HG02588 (cell line): Measurements from ENCODE around the gene PSMD2.
"Not testable (repeated sequence)": the region's sequence is repeated elsewhere in the genome, so short reads cannot be mapped to it uniquely, and the experiment has no call there.

Source experiments
- ATAC-seq: cut with Tn5 transposase; IDR thresholded peaks from one replicate; pipeline ENCODE4 v1.9.1; 2021; ENCODE audit warnings: mild to moderate bottlenecking, moderate library complexity; ENCODE audit not compliant: unreplicated experiment

Gene PSMD2

DNA sequence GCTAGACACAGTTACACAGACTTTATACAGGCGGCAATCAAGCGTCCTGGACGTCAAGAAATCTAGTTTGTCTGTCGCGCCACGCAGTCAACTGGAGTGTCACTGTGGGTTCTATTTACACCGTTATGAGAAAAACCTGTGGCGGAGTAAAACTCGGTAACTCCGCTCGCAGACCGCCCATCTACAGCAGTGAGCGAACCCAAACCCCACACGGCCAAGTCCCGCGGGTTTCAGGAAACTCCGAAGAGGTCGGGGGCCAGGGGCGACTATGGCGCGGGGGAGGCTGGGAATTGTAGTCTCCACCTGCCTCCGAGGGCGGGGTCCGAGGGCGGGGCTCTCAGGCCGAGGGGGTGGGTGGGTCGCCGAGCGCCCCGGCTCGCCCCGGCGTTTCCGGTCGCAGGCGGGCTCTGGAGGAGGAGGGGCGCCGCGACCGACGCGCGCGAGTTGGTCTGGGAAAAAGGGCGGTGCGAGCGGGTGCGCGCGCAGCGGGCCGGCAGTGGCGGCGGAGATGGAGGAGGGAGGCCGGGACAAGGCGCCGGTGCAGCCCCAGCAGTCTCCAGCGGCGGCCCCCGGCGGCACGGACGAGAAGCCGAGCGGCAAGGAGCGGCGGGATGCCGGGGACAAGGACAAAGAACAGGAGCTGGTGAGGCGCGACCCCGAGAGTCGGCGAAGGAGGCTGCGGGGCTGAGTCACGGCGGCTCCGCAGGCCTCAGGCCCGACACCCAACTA lies at the start of gene PSMD2:
PSMD2 (plus strand) TSS at position 483 of the 729 bp plus-strand sequence; CDS start at position 509, 26 bp downstream.
- ATAC-seq, result peak; percentile 91

DNA sequence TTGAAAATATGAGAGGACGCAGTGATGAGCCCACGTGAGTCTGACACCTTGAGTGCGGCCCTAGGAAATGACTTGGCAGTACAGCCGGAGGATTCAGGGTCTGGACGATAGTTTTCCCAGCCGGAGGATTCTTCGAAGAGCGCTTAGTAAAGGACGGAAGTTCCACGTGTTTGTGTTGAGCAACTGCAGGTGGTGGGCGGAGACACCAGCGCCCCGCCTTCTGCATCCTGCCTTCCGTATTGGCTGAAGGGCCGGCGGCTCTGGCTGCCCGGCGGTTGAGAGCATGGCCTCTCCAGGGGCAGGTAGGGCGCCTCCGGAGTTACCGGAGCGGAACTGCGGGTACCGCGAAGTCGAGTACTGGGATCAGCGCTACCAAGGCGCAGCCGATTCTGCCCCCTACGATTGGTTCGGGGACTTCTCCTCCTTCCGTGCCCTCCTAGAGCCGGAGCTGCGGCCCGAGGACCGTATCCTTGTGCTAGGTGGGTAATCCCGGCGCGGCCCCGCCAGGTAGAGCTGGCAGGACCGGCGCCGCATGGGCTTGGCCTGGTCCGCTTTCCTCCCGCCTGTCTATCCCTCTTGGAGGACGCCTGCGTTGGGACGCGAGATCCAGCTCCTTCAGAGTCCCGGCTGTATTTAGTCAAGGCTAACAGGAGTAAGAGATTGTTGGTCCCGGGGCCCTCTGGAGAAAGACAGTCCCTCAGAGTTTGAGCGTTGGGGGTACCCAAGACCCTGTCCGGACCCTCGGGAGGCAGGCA lies 49.5 kb upstream of the PSMD2 start, which contains the start of gene EEF1AKMT4:
EEF1AKMT4 (plus strand) TSS at position 261 of the 755 bp plus-strand sequence; CDS start at position 284, 23 bp downstream.
- ATAC-seq, result peak; percentile 89

DNA sequence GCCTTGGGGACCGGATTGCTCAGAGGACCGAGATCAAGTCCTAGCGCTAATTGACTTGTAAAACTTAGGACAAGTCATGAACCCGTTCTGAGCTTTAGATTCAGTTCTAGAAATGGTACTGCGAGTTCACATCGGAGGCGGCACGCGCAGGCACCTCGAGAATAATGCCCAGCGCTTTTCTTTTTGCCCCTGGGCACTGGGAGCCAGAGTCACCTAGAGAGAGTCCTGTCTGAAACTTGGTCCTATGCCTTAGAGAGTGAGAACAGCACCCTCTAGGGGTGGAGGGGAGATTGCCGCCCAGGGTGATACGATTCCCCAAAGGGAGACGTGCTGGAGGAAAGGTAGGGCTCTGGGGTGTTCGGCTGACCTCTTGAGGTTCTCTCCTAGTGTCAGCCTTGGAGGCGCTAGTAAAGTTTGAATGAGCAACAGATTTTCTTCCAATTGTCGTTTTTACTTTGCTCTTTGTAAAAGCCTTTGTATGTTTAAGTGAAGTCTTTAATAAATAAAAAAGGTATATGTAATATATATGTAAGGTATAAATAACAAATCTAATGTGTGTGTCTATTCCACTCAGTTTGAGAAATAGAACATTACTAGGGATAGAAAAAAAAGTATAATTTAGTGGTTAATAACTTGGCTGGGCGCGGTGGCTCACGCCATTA lies 48.7 kb upstream of the PSMD2 start:
- ATAC-seq, result peak; percentile 60

DNA sequence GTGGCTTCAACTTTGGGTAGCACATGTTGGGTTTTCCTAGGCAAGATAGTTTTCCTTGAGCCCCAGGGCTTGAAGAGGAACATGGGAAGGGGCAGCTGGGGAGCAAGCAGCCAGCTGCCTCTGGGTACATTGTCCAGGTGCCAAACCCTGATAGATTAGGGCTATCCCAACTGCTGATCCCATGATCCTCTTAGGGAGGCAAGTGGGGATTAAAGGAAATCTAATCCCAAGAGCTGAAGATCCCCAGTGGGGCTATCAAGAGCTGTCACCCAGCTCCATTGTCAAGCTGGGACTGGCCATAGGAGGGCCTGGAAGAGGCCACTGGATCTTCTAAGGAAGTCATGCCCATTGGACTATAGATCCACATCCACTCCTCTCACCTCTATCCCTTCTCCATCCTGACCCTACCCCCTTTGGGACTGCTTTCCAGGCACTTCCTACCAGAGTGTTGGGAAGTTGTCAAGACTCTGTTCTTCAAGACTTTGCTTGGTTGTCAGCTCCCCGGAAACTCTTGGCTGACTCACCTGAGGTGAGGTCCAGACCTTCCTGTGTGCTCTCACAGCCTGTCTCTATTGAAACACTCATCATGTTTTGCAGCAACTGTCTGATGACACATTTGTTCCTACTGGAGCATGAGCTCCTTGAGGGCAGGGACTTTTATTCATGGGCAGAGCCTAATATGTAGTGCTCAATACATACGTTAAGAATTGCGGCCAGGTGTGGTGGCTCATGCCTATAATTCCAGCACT lies 43.6 kb upstream of the PSMD2 start:
- no peak for ATAC-seq

DNA sequence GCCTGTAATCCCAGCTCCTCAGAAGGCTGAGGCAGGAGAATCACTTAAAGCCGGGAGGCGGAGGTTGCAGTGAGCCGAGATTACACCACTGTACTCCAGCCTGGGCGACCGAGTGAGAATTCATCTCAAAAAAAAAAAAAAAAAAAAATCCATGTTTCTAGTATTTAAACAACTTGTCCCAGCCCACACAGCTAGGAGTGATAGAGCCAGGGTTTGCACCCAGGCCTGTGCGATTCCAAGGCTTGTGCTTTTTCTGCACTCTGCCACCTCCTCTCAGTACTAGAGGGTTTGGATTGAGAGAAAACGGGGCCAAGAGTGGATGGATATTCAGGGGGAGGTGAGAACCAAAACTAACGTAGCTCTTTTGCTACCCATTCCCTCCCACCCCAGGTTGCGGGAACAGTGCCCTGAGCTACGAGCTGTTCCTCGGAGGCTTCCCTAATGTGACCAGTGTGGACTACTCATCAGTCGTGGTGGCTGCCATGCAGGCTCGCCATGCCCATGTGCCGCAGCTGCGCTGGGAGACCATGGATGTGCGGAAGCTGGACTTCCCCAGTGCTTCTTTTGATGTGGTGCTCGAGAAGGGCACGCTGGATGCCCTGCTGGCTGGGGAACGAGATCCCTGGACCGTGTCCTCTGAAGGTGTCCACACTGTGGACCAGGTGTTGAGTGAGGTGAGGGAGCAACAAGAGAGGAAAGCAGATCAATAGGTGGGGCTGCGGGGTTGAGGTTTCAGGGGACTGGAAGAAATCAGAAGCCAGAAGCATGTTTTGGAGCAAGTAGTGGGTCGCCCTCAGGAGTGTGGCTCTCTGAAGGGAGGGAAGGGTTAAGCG lies 41.7 kb upstream of the PSMD2 start:
- ATAC-seq, result no peak

DNA sequence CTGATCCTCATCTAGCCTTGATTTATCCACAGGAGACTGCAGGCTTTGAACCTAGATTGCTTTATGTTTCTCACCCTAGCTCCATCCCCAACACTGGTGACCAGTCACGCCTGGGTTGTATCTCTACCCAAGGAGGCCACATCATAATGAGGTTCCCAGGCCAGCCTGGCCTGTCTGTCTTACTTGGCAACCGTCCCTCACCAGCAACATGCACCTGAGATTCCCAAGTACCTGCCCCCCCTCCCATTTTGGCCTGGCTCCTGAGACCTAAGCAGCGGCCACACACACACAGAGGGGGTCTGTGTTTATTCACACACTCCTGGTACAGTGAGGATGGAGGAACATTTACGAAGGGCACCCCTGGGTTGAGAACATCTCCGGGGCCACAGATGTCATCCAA lies 40.1 kb upstream of the PSMD2 start:
- no peak for ATAC-seq

DNA sequence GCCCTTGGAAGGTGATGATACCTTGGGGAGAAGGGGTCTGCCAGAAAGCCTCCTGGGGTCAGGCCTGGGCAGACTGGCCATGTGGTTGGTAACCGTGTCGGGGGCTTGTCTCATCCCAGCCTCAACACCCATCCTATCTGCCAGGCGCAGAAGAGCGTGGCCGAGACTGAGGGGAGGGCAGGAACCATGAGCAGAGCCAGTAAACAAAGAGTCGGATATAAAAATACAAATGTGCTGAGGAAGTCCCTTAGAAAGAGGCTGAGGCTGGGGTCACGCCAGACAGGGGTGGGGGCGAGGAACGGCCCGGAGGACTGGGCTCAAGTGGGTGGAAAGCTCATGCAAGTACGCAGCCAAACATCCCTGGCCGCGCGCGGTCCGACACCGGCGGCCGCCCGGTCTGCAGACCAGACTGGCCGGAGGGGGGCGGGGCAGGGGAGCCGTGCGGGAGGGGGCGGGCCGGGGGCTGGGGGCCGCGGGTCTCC lies 39.6 kb upstream of the PSMD2 start:
- ATAC-seq, result no peak

DNA sequence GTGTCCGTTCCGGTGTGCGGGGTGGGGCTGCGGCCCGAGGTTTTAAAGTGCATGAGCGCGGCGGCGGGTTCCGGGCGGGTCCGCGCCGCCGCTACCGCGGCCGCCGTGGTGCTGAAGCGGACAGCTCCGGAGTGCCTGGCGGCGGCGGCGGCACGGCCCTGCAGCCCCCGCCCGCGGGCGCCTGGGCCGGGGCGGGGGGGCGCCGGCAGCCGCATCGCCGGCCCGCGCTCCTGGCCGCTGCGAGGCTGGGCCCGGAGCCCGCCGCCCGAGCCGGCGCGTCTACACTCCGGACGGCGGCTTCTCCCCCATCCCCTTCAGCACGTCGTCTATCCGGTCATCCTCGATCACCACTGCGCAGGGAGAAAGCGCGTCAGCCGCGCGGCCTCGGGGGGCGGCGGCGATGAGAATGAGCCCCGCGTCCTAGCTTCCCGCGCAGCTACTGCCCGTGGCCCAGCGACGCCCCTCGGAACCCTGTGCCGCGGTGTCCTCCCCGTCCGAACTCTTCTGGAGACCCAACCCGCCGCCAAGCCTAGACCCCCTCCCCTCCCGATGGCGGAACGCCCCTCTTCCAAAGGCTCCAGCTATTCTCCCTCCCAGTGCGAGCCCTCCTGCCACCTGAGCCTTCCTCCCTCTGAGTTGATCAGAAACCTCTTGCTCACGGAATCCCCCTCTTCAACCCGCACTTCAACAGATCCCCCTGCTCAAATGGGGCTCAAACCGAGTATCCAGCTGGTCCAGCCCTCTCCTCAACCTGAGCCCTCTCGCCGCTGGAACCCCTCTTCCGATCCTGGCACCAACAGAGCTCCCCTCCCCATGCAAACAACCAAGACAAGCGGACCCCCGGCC lies 38.9 kb upstream of the PSMD2 start:
- no peak for ATAC-seq

DNA sequence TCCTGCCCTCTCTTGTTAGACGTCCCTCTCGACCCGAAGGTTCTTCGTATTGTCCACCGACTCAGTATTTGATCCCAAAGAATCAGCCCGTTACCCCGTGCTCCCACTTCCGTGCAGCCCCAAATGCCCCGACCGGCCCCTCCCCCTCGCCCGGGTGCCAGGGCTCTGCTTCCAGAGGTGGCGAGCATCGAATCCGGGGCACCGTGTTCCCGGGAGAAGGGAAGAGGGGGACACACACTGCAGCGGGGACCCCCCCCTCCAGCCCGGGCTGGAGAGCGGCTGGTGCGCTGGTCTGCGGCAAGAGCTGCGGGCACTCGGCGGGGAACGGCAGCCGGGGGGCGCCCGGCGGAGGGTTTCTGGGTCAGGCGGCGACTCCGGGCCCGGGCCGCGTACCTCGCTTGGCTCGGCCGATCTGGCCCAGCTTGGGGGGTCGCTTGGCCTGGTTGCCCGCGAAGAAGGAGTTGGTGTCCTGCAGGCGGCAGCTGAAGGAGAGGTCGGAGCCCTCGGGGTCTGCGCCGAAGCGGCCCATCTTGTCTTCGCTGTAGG lies 38.2 kb upstream of the PSMD2 start:
- no peak for ATAC-seq

DNA sequence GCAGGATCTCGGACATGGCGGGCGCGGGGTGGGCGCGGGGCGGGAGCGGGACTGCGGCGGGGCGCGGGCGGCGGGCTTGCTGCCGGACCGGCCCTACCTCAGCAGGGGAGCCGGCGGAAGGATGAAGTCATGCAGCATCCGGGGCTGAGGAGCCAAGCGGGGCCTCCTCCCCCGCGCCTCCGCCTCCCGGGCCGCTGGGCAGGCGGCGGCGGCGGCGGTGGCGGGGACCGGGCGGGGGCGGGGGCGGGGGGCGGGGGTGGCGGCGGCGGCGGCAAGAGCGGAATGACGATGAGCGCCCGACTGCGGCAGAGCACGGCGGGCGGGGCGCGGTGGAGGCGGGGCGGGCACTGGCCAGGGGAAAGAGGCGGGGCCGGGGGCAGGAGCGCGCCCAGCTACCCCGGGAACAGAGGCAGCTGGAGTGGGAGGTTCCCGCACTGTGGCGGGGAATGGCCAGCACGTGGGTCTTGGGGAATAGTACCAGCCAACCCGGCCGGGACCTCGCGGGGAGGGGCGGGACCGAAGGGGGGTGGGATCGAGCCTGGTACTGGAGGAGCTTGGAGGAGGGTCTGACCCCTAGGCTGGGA lies 37.7 kb upstream of the PSMD2 start, which contains the start of gene CAMK2N2:
CAMK2N2 (minus strand) TSS at position 284 of the 584 bp plus-strand sequence; CDS start at position 16, 268 bp downstream.
- no peak for ATAC-seq

DNA sequence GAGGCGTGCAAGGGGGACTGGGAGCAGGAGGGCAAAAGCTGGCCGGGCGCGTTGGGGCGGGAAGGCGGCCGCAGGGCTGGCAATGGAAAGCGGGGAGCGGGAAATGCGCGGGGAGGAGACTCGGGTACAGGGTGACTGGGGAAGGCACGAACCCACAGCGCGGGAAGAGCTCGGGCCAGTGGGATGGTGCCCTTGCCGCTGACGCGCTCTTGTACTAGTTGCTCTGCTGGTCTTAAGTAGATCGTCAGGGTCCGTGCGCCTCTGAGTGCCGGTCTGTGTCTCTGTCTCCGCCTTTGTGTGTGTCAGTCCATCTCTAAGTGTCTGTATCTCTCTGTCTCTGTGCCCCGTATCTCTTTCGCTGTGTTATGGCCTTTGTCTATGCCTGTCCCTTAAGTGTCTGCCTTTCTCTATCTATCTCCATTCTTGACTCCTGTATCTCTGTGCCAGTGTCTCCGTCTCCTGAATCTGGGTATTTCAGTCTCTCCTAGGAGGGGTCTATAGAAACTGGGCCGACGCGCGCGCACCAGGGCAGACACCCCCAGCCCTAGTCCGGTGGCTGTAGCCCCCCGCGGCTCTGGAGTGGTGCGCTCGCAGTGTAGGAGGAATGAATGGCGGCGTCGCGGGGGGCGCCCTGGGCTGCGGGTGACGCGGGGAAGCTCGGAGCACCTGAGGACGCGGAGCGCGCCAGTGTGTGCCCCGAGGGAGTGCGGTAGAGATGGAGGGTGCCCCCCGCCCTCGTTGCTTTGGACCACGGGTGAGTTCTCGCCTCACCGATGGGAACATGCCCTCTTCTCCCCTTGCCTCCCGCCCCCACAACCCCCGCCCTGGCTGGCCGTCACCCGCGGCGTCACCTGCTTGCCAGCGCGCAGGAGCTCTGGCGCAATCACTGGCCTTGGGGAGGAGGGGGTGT lies 36.9 kb upstream of the PSMD2 start:
- ATAC-seq, result no peak

DNA sequence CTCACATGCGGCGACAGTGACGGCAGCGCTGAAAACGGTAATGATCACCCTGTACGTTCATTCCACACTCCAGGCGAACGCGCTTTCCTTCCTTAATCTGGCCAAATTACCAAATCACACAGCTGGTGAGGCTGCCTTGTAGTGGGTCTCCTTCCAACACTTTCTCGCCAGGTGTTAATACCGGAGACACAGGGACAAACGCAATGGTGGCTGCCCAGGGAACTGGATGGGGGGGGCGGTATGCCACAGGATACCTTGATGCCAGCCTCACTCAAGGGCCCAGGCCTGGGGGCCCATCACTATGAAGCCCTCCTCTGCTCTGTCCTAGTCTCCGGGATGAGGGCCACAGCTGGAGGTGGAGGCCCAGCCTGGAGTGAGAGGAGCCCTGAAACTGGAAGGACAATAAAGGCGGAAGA lies 36.3 kb upstream of the PSMD2 start:
- ATAC-seq, result no peak

DNA sequence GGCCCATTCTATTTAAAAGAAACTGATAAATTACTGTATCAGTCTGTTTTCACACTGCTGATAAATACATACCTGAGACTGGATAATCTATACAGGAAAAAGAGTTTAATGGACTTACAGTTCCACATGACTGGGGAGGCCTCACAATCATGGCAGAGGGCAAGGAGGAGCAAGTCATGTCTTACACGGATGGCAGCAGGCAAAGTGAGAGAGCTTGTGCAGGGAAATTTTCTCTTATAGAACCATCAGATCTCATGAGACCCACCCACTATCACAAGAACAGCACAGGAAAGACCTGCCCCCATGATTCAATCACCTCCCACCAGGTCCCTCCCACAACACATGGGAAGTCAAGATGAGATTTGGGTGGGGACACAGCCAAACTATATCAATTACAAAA lies 31.8 kb upstream of the PSMD2 start:
- not testable (repeated sequence) for ATAC-seq

DNA sequence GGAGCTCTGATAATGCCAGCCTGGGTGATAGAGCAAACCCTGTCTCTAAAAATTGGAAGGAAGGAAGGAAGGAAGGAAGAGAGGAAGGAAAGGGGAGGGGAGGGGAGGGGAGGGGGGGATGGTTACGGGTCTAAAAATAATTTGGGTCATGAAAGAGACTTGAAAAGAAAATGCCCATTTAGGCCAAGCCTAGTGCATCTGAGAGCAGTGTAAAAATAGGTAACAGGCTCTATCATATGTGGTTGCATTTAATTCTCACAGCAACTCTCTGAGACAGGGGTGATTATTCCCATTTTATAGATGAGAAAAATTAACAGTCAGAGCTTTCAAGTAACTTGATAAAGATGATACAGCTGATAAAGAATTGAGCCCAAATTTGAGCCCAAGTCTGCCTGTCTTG lies 26.8 kb upstream of the PSMD2 start:
- ATAC-seq, result no peak

DNA sequence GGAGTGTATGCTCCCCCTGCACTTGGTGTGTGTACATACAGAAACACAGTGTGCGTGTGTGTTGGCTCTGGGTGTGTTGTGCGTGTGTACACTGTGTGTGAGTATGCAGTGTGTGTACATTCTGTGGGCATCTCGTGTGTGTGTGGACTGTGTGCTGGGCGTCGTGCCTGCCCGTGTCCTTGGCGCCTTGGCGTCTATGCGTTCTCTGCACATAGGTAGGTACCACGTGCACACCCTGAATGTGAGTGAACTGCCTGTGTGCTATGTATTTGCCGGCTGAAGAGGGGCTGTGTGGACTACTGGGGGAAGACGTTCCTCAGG lies 23.7 kb upstream of the PSMD2 start:
- ATAC-seq, result no peak

DNA sequence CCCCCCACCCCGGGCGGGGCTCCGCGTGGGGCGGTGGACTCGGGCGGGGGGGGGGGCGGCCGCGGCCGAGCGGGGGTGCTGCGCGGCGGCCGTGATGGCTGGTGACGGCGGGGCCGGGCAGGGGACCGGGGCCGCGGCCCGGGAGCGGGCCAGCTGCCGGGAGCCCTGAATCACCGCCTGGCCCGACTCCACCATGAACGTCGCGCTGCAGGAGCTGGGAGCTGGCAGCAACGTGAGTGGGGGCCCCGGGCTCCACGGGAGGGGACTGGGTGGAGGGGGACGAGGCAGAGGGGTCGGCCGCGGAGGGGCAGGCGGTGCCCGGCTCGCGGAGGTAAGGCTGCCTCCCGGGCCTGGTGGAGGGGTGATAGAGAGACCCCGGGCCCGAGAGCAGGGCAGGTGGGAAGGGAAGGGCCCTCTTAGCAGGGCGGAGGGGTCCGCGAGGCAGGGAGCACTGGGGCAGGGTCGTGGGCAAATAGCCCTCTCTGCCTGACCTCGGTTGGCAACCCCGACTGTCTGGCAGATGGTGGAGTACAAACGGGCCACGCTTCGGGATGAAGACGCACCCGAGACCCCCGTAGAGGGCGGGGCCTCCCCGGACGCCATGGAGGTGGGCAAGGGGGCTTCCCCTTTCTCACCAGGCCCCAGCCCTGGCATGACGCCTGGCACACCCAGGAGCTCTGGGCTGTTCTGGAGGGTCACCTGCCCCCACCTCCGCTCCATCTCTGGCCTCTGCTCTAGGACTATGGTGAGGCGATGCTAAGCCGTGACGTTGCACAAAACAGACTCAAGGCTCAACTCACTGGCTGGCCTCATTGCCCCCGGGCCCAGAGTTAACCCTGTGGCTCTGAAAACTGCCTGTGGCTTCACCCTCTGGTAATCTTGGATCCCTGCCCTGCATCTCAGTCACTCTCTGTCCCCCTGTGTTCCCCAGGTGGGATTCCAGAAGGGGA lies 22.8 kb upstream of the PSMD2 start, which contains the start of gene ECE2:
ECE2 (plus strand) TSS at position 62 of the 950 bp plus-strand sequence; CDS start at position 194, 132 bp downstream.
- ATAC-seq, result no peak
